HEK293T (cell line): Measurements from ENCODE around the gene SYT13.

Experiments
- CTCF ChIA-PET: fragments of 350-600 bp; formaldehyde crosslinking; extraction: SDS; loops from one replicate; lab custom pipeline; 2021; ENCODE audit warnings: antibody characterized with exemption, inconsistent platforms; lab: Yijun Ruan, JAX
- POLR2A ChIA-PET: fragments of 350-600 bp; formaldehyde crosslinking; extraction: SDS; loops from one replicate; lab custom pipeline; 2020; ENCODE audit warnings: antibody characterized with exemption, inconsistent platforms; lab: Yijun Ruan, JAX
- DNase-seq: peaks from one replicate; pipeline ENCODE4 v3.0.0; 2012; ENCODE audit warnings: mixed read lengths; ENCODE audit errors: extremely low spot score
- ARNT ChIP-seq: fragments of 450-650 bp; IDR thresholded peaks from 2 replicates; pipeline ENCODE4 v1.6.1; 2017; ENCODE audit warnings: mild to moderate bottlenecking
- BHLHE40 ChIP-seq: fragments of 450-650 bp; IDR thresholded peaks from 2 replicates; pipeline ENCODE4 v1.6.1; 2016; ENCODE audit warnings: mild to moderate bottlenecking, moderate library complexity, borderline replicate concordance
- CTBP1 ChIP-seq: fragments of 450-650 bp; IDR thresholded peaks from 2 replicates; pipeline ENCODE4 v1.6.1; 2016; ENCODE audit warnings: borderline replicate concordance
- ELF4 ChIP-seq: fragments of 450-650 bp; IDR thresholded peaks from 2 replicates; pipeline ENCODE4 v1.6.1; 2017; ENCODE audit warnings: antibody characterized with exemption
- FOXA1 ChIP-seq: fragments of 450-650 bp; IDR thresholded peaks from 2 replicates; pipeline ENCODE4 v1.6.1; 2016; ENCODE audit warnings: mild to moderate bottlenecking
- FOXK2 ChIP-seq: fragments of 450-650 bp; IDR thresholded peaks from 2 replicates; pipeline ENCODE4 v1.6.1; 2016; ENCODE audit warnings: mild to moderate bottlenecking
- FOXM1 ChIP-seq: fragments of 450-650 bp; IDR thresholded peaks from 2 replicates; pipeline ENCODE4 v1.6.1; 2017; ENCODE audit warnings: mild to moderate bottlenecking, borderline replicate concordance
- HDGF ChIP-seq: fragments of 450-650 bp; IDR thresholded peaks from 2 replicates; pipeline ENCODE4 v1.6.1; 2017; ENCODE audit warnings: antibody characterized with exemption, borderline replicate concordance
- L3MBTL2 ChIP-seq: fragments of 450-650 bp; conservative IDR thresholded peaks from 2 replicates; pipeline ENCODE4 v1.6.1; 2016; ENCODE audit warnings: mild to moderate bottlenecking
- LEF1 ChIP-seq: fragments of 450-650 bp; IDR thresholded peaks from 2 replicates; pipeline ENCODE4 v1.6.1; 2017; ENCODE audit warnings: mild to moderate bottlenecking, borderline replicate concordance
- NFRKB ChIP-seq: fragments of 450-650 bp; IDR thresholded peaks from 2 replicates; pipeline ENCODE4 v1.6.1; 2016; ENCODE audit warnings: mild to moderate bottlenecking, moderate library complexity
- SP1 ChIP-seq: fragments of 450-650 bp; IDR thresholded peaks from 2 replicates; pipeline ENCODE4 v1.6.1; 2017
- SUZ12 ChIP-seq: fragments of 450-650 bp; IDR thresholded peaks from 2 replicates; pipeline ENCODE4 v1.6.1; 2016; ENCODE audit warnings: mild to moderate bottlenecking
- TARDBP ChIP-seq: fragments of 450-650 bp; IDR thresholded peaks from 2 replicates; pipeline ENCODE4 v1.6.1; 2016
- ZNF384 ChIP-seq: fragments of 450-650 bp; IDR thresholded peaks from 2 replicates; pipeline ENCODE4 v1.6.1; 2016
- TF ChIP-seq, protein P1 (sequence below): fragments of 450-650 bp; IDR thresholded peaks from 2 replicates; pipeline ENCODE4 v1.6.1; 2016

The SYT13 gene

DNA sequence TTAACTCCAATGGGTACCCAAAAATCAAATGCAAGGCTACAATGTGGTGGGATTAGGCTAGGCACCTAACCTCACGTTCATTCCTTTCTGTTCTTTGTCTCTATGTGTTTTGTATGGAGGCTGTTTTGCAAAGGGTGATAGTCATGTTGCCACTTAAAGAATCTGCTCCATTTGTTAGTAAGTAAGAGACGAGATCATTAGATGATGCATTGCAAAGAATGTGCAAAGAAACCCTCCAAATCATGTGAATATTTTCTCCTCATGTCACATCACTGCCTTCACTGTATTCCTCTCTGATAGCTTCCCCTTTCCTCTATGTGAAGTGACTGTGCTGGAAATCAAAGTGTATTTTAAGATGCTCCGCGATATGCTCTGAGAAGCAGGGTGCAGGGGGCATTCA lies 11.9 kb downstream of the SYT13 start:
- no peak for TF ChIP-seq ELF4
- no peak for TF ChIP-seq L3MBTL2
- no peak for TF ChIP-seq LEF1
- no peak for TF ChIP-seq FOXA1
- TF ChIP-seq FOXK2, result no peak
- ChIA-PET CTCF (no interaction called here), POLR2A (no interaction called here)
- DNase-seq, result no peak

GRCh38 chr11:45273509-45273908 lies 12.6 kb downstream of the SYT13 start:
- ChIA-PET CTCF (no interaction called here), POLR2A (no interaction called here)
- TF ChIP-seq CTBP1 (no peak), HDGF (no peak), SUZ12 (no peak), TARDBP (no peak), FOXM1 (no peak)
- DNase-seq, result no peak

DNA sequence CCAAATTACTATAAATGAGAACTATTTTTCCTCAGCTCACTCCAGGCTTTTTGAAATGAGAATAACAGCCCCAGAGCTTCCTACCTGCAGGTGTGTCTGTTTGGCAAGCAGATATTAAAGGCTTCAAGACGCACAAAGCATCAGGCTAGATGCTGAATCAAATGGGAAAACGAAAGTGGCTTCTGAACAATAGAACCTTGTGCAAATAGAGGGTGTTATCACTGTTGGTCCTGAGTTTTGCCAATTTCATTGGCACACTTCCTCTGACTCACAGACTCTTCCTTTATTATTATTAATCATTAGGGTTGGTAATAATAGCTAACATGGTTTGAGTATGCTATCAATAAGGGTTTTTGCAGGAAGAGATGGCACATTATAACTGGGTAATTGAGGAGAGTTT lies 13.4 kb downstream of the SYT13 start:
- DNase-seq, result no peak
- POLR2A ChIA-PET, result no interaction called here
- CTCF ChIA-PET, result no interaction called here
- no peak for TF ChIP-seq NFRKB
- TF ChIP-seq ZNF384, result no peak
- TF ChIP-seq FOXK2, result no peak
- TF ChIP-seq ELF4, result no peak
- TF ChIP-seq LEF1, result no peak
- no peak for TF ChIP-seq FOXM1
- no peak for TF ChIP-seq SP1
- no peak for TF ChIP-seq CTBP1
- TF ChIP-seq HDGF, result no peak
- no peak for TF ChIP-seq FOXA1
- TF ChIP-seq BHLHE40, result no peak

- TF ChIP-seq ARNT (no peak), CTBP1 (no peak), LEF1 (no peak), TARDBP (no peak), BHLHE40 (no peak), HDGF (no peak), ZNF384 (no peak), FOXA1 (no peak), FOXM1 (no peak), L3MBTL2 (no peak)
- no peak for DNase-seq
- POLR2A ChIA-PET, result no interaction called here
- CTCF ChIA-PET, result no interaction called here
Observed at GRCh38 chr11:45270946-45271716, 15.0 kb downstream of the SYT13 start.

GRCh38 chr11:45269678-45270077 lies 16.5 kb downstream of the SYT13 start:
- POLR2A ChIA-PET, result no interaction called here
- DNase-seq, result no peak
- no peak for TF ChIP-seq ZNF384
- TF ChIP-seq, protein P1, sequence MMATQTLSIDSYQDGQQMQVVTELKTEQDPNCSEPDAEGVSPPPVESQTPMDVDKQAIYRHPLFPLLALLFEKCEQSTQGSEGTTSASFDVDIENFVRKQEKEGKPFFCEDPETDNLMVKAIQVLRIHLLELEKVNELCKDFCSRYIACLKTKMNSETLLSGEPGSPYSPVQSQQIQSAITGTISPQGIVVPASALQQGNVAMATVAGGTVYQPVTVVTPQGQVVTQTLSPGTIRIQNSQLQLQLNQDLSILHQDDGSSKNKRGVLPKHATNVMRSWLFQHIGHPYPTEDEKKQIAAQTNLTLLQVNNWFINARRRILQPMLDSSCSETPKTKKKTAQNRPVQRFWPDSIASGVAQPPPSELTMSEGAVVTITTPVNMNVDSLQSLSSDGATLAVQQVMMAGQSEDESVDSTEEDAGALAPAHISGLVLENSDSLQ, result no peak
- no peak for TF ChIP-seq SP1
- TF ChIP-seq TARDBP, result no peak
- no peak for TF ChIP-seq ELF4
- no peak for TF ChIP-seq LEF1
- TF ChIP-seq NFRKB, result no peak
- CTCF ChIA-PET, result no interaction called here

GRCh38 chr11:45267652-45268299 lies 18.4 kb downstream of the SYT13 start:
- ChIA-PET CTCF (interaction anchor here (0.6 to 3.0 kb wide), 3 partner anchors 15 to 102 kb away, joined by 3 to 9 read pairs (median 5); no protein-coding TSS in a partner anchor), POLR2A (no interaction called here)
- TF ChIP-seq, protein P1, result no peak
- no peak for TF ChIP-seq SUZ12
- DNase-seq, result no peak

GRCh38 chr11:45267052-45267451 lies 19.1 kb downstream of the SYT13 start:
- TF ChIP-seq FOXM1 (no peak), FOXA1 (no peak), L3MBTL2 (peak; percentile 71), SUZ12 (no peak)
- ChIA-PET CTCF (interaction anchor here (1.5 to 3.0 kb wide), 2 partner anchors 15 to 34 kb away, joined by 5 to 9 read pairs; no protein-coding TSS in a partner anchor), POLR2A (no interaction called here)
- peak; percentile 64 for DNase-seq
